Adipocyte (in vitro differentiated cells): Measurements from ENCODE around the gene AMMECR1.
"Not testable (repeated sequence)": the region's sequence is repeated elsewhere in the genome, so short reads cannot be mapped to it uniquely, and the experiment has no call there.

Experiments used
- DNase-seq: peaks from one replicate; pipeline ENCODE4 v3.0.0-alpha.2; 2015; ENCODE audit warnings: low read depth
- H3K27me3 ChIP-seq: replicated peaks from 2 replicates; pipeline ENCODE4 v1.7.0; 2013; ENCODE audit warnings: mild to moderate bottlenecking, low read length, moderate library complexity; ENCODE audit not compliant: control insufficient read depth, insufficient read depth
- H3K36me3 ChIP-seq: 2 replicates; pipeline ENCODE4 v1.7.0; 2013; ENCODE audit warnings: low read length, mild to moderate bottlenecking, moderate library complexity; ENCODE audit not compliant: control insufficient read depth, insufficient read depth, severe bottlenecking
- H3K4me1 ChIP-seq: 2 replicates; pipeline ENCODE4 v1.7.0; 2013; ENCODE audit warnings: mild to moderate bottlenecking, low read length, moderate library complexity; ENCODE audit not compliant: control insufficient read depth, insufficient read depth
- H3K4me3 ChIP-seq: 2 replicates; pipeline ENCODE4 v1.7.0; 2013; ENCODE audit warnings: mild to moderate bottlenecking, low read length, moderate library complexity
- H3K9ac ChIP-seq: 2 replicates; pipeline ENCODE4 v1.7.0; 2013; ENCODE audit warnings: mild to moderate bottlenecking, low read length, moderate library complexity
- H3K9me3 ChIP-seq: 2 replicates; pipeline ENCODE4 v1.7.0; 2013; ENCODE audit warnings: mild to moderate bottlenecking, low read length, moderate library complexity; ENCODE audit not compliant: control insufficient read depth

AMMECR1 gene

GRCh38 chrX:110251961-110252360 is 65.9 kb downstream of the AMMECR1 start:
- no peaks in the 10 kb centered on the region for H3K9me3 ChIP-seq
- no peaks in the 10 kb centered on the region for H3K36me3 ChIP-seq
- H3K9ac ChIP-seq: no peak overlapping the region
- no peak for DNase-seq
- peaks cover 6% of the 10 kb centered on the region for H3K27me3 ChIP-seq
- no peaks in the 10 kb centered on the region for H3K4me1 ChIP-seq
- no peak overlapping the region for H3K4me3 ChIP-seq

GRCh38 chrX:110251526-110251925 is 66.4 kb downstream of the AMMECR1 start:
- Histone ChIP-seq H3K9me3 (no peaks in the 10 kb centered on the region), H3K27me3 (peaks cover 6% of the 10 kb centered on the region), H3K9ac (no peak overlapping the region), H3K4me3 (no peak overlapping the region), H3K36me3 (no peaks in the 10 kb centered on the region), H3K4me1 (no peaks in the 10 kb centered on the region)
- no peak for DNase-seq

GRCh38 chrX:110250847-110251246 is 67.0 kb downstream of the AMMECR1 start:
- no peak overlapping the region for H3K9ac ChIP-seq
- H3K27me3 ChIP-seq: peaks cover 6% of the 10 kb centered on the region
- H3K4me3 ChIP-seq: no peak overlapping the region
- H3K9me3 ChIP-seq: no peaks in the 10 kb centered on the region
- no peak for DNase-seq
- no peaks in the 10 kb centered on the region for H3K4me1 ChIP-seq
- H3K36me3 ChIP-seq: no peaks in the 10 kb centered on the region

- H3K9ac ChIP-seq: no peak overlapping the region
- no peaks in the 10 kb centered on the region for H3K27me3 ChIP-seq
Measured at GRCh38 chrX:110248578-110248977, 69.3 kb downstream of the AMMECR1 start.

GRCh38 chrX:110245011-110245410 is 72.9 kb downstream of the AMMECR1 start:
- no peaks in the 10 kb centered on the region for H3K9me3 ChIP-seq
- DNase-seq: peak; percentile 11
- H3K36me3 ChIP-seq: no peaks in the 10 kb centered on the region
- peaks cover 3% of the 10 kb centered on the region for H3K27me3 ChIP-seq
- H3K4me1 ChIP-seq: no peaks in the 10 kb centered on the region
- H3K9ac ChIP-seq: no peak overlapping the region
- H3K4me3 ChIP-seq: no peak overlapping the region

More at GRCh38 chrX:110248578-110248977, 69.3 kb downstream of the AMMECR1 start:
- H3K4me1 ChIP-seq: no peaks in the 10 kb centered on the region
- H3K4me3 ChIP-seq: no peak overlapping the region
- DNase-seq: no peak
- no peaks in the 10 kb centered on the region for H3K9me3 ChIP-seq
- H3K36me3 ChIP-seq: no peaks in the 10 kb centered on the region

GRCh38 chrX:110242371-110242770 is 75.5 kb downstream of the AMMECR1 start:
- no peaks in the 10 kb centered on the region for H3K4me1 ChIP-seq
- no peaks in the 10 kb centered on the region for H3K36me3 ChIP-seq
- H3K9ac ChIP-seq: no peak overlapping the region
- H3K27me3 ChIP-seq: peaks cover 3% of the 10 kb centered on the region
- no peak for DNase-seq
- no peaks in the 10 kb centered on the region for H3K9me3 ChIP-seq
- H3K4me3 ChIP-seq: no peak overlapping the region

GRCh38 chrX:110241816-110242215 is 76.1 kb downstream of the AMMECR1 start:
- no peaks in the 10 kb centered on the region for H3K9me3 ChIP-seq
- H3K36me3 ChIP-seq: no peaks in the 10 kb centered on the region
- H3K27me3 ChIP-seq: peaks cover 3% of the 10 kb centered on the region
- peak; percentile 14 for DNase-seq
- no peak overlapping the region for H3K4me3 ChIP-seq
- H3K9ac ChIP-seq: no peak overlapping the region
- H3K4me1 ChIP-seq: no peaks in the 10 kb centered on the region

- not testable (repeated sequence) for H3K36me3 ChIP-seq, H3K4me1 ChIP-seq, H3K9ac ChIP-seq, DNase-seq, H3K4me3 ChIP-seq, H3K27me3 ChIP-seq, H3K9me3 ChIP-seq
Measured at GRCh38 chrX:110238259-110238658, 79.6 kb downstream of the AMMECR1 start.

- not testable (repeated sequence) for H3K4me3 ChIP-seq, H3K27me3 ChIP-seq, H3K9ac ChIP-seq, DNase-seq, H3K36me3 ChIP-seq, H3K9me3 ChIP-seq, H3K4me1 ChIP-seq
Measured at GRCh38 chrX:110231485-110231884, 86.4 kb downstream of the AMMECR1 start.

GRCh38 chrX:110229497-110230111 is 88.3 kb downstream of the AMMECR1 start:
- H3K4me1 ChIP-seq, DNase-seq, H3K4me3 ChIP-seq, H3K36me3 ChIP-seq, H3K27me3 ChIP-seq, H3K9ac ChIP-seq, H3K9me3 ChIP-seq: not testable (repeated sequence)

- no peak for DNase-seq
Measured at GRCh38 chrX:110228453-110228852, 89.4 kb downstream of the AMMECR1 start.

GRCh38 chrX:110226931-110227330 is 91.0 kb downstream of the AMMECR1 start:
- DNase-seq: peak; percentile 21
- H3K36me3 ChIP-seq: no peaks in the 10 kb centered on the region
- no peak overlapping the region for H3K9ac ChIP-seq
- no peaks in the 10 kb centered on the region for H3K4me1 ChIP-seq
- H3K9me3 ChIP-seq: peaks cover 3% of the 10 kb centered on the region
- H3K27me3 ChIP-seq: peaks cover 3% of the 10 kb centered on the region
- H3K4me3 ChIP-seq: no peak overlapping the region

More at GRCh38 chrX:110228453-110228852, 89.4 kb downstream of the AMMECR1 start:
- H3K9ac ChIP-seq: no peak overlapping the region
- peaks cover 4% of the 10 kb centered on the region for H3K9me3 ChIP-seq
- no peak overlapping the region for H3K4me3 ChIP-seq
- peaks cover 3% of the 10 kb centered on the region for H3K27me3 ChIP-seq
- no peaks in the 10 kb centered on the region for H3K4me1 ChIP-seq
- H3K36me3 ChIP-seq: no peaks in the 10 kb centered on the region
